Smooth muscle cell (in vitro differentiated cells): ENCODE measurements around the gene CACNA2D2. TPM values are rescaled to one million over a fixed set of nuclear protein-coding genes. Genes with fewer than 3 reads are reported as not detected.

ENCODE experiments used
- DNase-seq: peaks from one replicate; lab custom pipeline; 2025; ENCODE audit not compliant: unreplicated experiment; lab: John Stamatoyannopoulos, UW
- H2AFZ ChIP-seq: fragments of 200-600 bp; sonication (generic); 2 replicates; pipeline ENCODE4 v1.6.0; 2016; ENCODE audit warnings: antibody characterized with exemption, low read depth, mild to moderate bottlenecking
- H3F3A ChIP-seq: fragments of 200-600 bp; sonication (generic); 2 replicates; pipeline ENCODE4 v1.6.0; 2017; ENCODE audit warnings: antibody characterized with exemption, low read depth
- H3K27ac ChIP-seq: fragments of 200-600 bp; sonication (generic); 2 replicates; pipeline ENCODE4 v1.5.1; 2016; ENCODE audit warnings: low read depth, mild to moderate bottlenecking
- H3K27me3 ChIP-seq: fragments of 200-600 bp; sonication (generic); 2 replicates; pipeline ENCODE4 v1.6.1; 2016; ENCODE audit warnings: low read depth, mild to moderate bottlenecking
- H3K36me3 ChIP-seq: fragments of 200-600 bp; sonication (generic); 2 replicates; pipeline ENCODE4 v1.5.1; 2016; ENCODE audit warnings: low read depth
- H3K4me1 ChIP-seq: fragments of 200-600 bp; sonication (generic); 2 replicates; pipeline ENCODE4 v1.5.1; 2016; ENCODE audit warnings: low read depth
- H3K4me2 ChIP-seq: fragments of 200-600 bp; sonication (generic); 2 replicates; pipeline ENCODE4 v1.6.0; 2016; ENCODE audit warnings: mild to moderate bottlenecking
- H3K4me3 ChIP-seq: fragments of 200-600 bp; sonication (generic); 2 replicates; pipeline ENCODE4 v1.5.1; 2016; ENCODE audit warnings: mild to moderate bottlenecking
- H3K79me2 ChIP-seq: fragments of 200-600 bp; sonication (generic); 2 replicates; pipeline ENCODE4 v1.6.0; 2016; ENCODE audit warnings: low read depth, mild to moderate bottlenecking
- H3K9ac ChIP-seq: fragments of 200-600 bp; sonication (generic); 2 replicates; pipeline ENCODE4 v1.6.0; 2016; ENCODE audit warnings: low read depth
- H3K9me3 ChIP-seq: fragments of 200-600 bp; sonication (generic); replicated peaks from 2 replicates; pipeline ENCODE4 v1.5.1; 2016; ENCODE audit warnings: low read depth
- H4K20me1 ChIP-seq: fragments of 200-600 bp; sonication (generic); 2 replicates; pipeline ENCODE4 v1.6.0; 2016; ENCODE audit warnings: low read depth
- WGBS: methylation state at CpG from one replicate; pipeline ENCODE4 v1.1.7; 2016; ENCODE audit warnings: low lambda C conversion rate; 5-methylcytosine and 5-hydroxymethylcytosine counted together
- polyA plus RNA-seq: library from polyadenylated mRNA; unstranded; fragments of >200 nt; fragmentation: Nextera tagmentation; extraction: Ambion mirVana; gene quantifications from 2 replicates; pipeline ENCODE4 v1.2.1, GENCODE V29; 2016
- total RNA-seq: library from RNA; depleted of rRNA; stranded (reverse); fragments of >200 nt; gene quantifications from 2 replicates; pipeline ENCODE4 v1.2.3, GENCODE V29; 2014
- TF ChIP-seq, protein P1 (sequence below): fragments of 200-600 bp; sonication (generic); IDR thresholded peaks from 2 replicates; pipeline ENCODE4 v1.5.1; 2017; ENCODE audit warnings: borderline replicate concordance, mild to moderate bottlenecking, antibody characterized with exemption; ENCODE audit not compliant: insufficient read depth, poor library complexity, severe bottlenecking

The CACNA2D2 gene
- total and polyA plus RNA-seq, 2 experiments from 2014 or later: 0.27 to 0.51 TPM

DNA sequence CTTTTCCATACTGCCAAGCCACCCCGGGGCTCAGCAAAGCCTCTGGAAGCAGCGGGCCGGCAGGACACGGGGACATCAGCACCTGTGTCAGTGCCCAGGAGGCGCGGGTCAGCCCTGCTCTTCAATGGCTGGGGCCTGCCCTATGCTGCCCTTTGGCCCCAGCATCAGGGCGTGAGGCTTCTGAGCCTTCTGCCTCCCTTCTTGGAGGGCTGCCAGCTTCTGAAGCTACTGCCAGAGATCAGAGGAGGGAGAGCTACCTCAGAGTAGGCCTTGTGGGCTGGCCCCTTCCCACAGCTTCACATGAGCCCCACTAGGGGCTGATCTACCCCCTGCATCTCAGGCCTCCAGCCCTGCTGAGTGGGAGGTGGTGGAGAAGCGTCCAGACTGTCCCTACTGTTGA lies 131.1 kb downstream of the CACNA2D2 start:
- Histone ChIP-seq H4K20me1 (no peaks in the 10 kb centered on the region), H3K4me3 (no peak overlapping the region), H3K4me1 (peaks cover 6% of the 10 kb centered on the region), H3K27me3 (no peaks in the 10 kb centered on the region), H3K36me3 (no peaks in the 10 kb centered on the region), H2AFZ (no peak overlapping the region), H3K27ac (no peak overlapping the region), H3F3A (no peaks in the 10 kb centered on the region), H3K4me2 (no peak overlapping the region), H3K79me2 (no peaks in the 10 kb centered on the region), H3K9ac (no peak overlapping the region), H3K9me3 (no peaks in the 10 kb centered on the region)
- DNase-seq: no peak
- 70% methylated on average over 8 of the region's 8 CpGs for WGBS
- TF ChIP-seq, protein P1, sequence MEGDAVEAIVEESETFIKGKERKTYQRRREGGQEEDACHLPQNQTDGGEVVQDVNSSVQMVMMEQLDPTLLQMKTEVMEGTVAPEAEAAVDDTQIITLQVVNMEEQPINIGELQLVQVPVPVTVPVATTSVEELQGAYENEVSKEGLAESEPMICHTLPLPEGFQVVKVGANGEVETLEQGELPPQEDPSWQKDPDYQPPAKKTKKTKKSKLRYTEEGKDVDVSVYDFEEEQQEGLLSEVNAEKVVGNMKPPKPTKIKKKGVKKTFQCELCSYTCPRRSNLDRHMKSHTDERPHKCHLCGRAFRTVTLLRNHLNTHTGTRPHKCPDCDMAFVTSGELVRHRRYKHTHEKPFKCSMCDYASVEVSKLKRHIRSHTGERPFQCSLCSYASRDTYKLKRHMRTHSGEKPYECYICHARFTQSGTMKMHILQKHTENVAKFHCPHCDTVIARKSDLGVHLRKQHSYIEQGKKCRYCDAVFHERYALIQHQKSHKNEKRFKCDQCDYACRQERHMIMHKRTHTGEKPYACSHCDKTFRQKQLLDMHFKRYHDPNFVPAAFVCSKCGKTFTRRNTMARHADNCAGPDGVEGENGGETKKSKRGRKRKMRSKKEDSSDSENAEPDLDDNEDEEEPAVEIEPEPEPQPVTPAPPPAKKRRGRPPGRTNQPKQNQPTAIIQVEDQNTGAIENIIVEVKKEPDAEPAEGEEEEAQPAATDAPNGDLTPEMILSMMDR: no peak

DNA sequence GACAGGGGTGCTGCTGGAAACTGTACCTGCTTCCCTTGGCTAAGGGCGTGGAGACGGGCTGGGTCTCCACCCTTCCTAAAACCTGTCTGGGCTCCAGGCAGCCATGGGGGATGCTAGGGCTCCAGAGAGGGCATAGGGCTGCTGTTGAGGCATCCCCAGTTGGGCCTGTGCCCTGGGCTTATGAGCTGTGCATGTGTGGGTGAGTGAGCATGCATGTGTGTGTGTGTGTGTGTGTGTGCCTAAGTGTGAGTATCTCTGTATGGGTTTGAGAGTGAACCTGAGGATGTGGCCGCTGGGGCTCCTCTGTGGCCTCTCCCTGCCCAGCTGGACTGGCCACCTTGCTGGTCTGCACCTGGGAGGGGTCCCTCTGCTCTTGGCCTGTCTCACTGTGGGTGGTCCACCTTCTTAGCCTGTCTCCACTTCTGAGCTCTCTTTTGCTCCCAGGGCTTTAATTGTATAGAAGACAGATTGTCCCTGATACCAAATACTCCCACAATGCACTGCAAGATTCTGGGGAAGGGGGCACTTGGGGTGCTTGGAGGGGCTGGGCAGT lies 132.2 kb downstream of the CACNA2D2 start:
- Histone ChIP-seq H3K9ac (no peak overlapping the region), H3K79me2 (no peaks in the 10 kb centered on the region), H3K27me3 (no peaks in the 10 kb centered on the region), H3K4me1 (peaks cover 6% of the 10 kb centered on the region), H3K4me2 (no peak overlapping the region), H3K27ac (no peak overlapping the region), H3F3A (no peaks in the 10 kb centered on the region), H3K4me3 (no peak overlapping the region), H4K20me1 (no peaks in the 10 kb centered on the region), H2AFZ (no peak overlapping the region), H3K9me3 (no peaks in the 10 kb centered on the region), H3K36me3 (no peaks in the 10 kb centered on the region)
- TF ChIP-seq, protein P1: no peak
- 100% methylated on average over 3 of the region's 3 CpGs for WGBS
- no peak for DNase-seq

DNA sequence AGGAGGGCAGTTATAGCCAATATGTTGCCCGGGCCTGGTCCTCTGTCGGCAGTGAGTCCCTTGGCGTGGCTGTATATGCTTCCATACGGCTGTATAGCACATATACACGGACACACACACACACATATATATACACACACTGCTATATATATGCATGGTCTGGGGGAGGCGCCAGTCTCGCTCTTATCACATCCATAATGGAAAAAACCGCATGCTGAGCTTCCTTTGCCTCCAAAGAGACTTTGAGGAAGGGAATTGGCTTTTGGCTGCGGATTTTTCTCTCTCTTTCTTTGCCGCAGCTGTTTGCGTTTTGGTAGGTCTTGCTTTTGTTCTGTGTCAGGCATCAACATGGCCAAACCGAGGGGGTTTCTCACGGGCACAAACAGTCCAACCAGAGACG lies 132.8 kb downstream of the CACNA2D2 start:
- 58% methylated on average over 14 of the region's 14 CpGs for WGBS
- Histone ChIP-seq H3K27ac (no peak overlapping the region), H3K9ac (no peak overlapping the region), H3K4me2 (no peak overlapping the region), H3K4me1 (peaks cover 6% of the 10 kb centered on the region), H3F3A (no peaks in the 10 kb centered on the region), H3K79me2 (no peaks in the 10 kb centered on the region), H2AFZ (no peak overlapping the region), H4K20me1 (no peaks in the 10 kb centered on the region), H3K9me3 (no peaks in the 10 kb centered on the region), H3K27me3 (no peaks in the 10 kb centered on the region), H3K36me3 (no peaks in the 10 kb centered on the region), H3K4me3 (no peak overlapping the region)
- TF ChIP-seq, protein P1: peak; percentile 27
- no peak for DNase-seq

DNA sequence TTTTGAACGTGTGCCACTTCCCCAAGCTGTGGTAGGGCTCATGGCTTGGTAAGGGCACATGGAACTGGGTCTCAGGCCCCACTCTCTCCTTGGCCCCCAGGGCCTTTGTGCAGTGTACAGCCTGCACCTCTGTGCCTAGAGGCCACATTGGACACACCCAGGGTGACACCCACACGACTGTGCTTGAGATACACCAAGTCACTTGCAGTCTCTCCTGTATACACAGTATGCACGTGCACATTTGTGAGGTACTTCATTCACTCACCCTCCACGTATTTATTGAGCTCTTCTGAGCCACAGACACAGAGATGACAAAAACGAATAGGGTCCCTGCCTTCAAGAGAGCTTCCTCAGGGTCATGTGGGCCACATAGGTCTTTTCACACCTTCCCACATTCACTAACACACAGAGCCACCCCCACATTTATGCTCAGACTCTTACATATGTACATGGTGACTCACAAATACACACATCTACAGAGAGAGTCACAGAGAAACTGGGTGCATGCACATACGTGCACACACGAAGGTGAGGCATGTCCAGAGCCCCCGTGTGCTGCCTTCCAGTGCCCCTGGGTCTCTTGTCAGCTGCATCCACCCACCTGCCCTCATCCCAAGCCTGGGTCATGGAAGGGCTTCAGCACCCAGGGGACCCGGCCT lies 134.3 kb downstream of the CACNA2D2 start:
- no peak for DNase-seq
- WGBS: 80% methylated on average over 9 of the region's 9 CpGs
- no peaks in the 10 kb centered on the region for H4K20me1 ChIP-seq
- H3K9ac ChIP-seq: no peak overlapping the region
- no peak overlapping the region for H3K4me3 ChIP-seq
- no peaks in the 10 kb centered on the region for H3F3A ChIP-seq
- H3K27me3 ChIP-seq: no peaks in the 10 kb centered on the region
- no peaks in the 10 kb centered on the region for H3K79me2 ChIP-seq
- TF ChIP-seq, protein P1: no peak
- no peak overlapping the region for H3K27ac ChIP-seq
- no peak overlapping the region for H2AFZ ChIP-seq
- H3K36me3 ChIP-seq: no peaks in the 10 kb centered on the region
- H3K4me2 ChIP-seq: no peak overlapping the region
- no peaks in the 10 kb centered on the region for H3K9me3 ChIP-seq
- H3K4me1 ChIP-seq: peaks cover 9% of the 10 kb centered on the region
